Astrocyte of the hippocampus (primary cell): Measurements from ENCODE around the gene ST7L.
"Not testable (repeated sequence)": the region's sequence is repeated elsewhere in the genome, so short reads cannot be mapped to it uniquely, and the experiment has no call there.

Experiments
- DNase-seq: peaks from one replicate; pipeline ENCODE4 v3.0.0; 2011; ENCODE audit warnings: low read depth, low spot score

The ST7L gene

DNA sequence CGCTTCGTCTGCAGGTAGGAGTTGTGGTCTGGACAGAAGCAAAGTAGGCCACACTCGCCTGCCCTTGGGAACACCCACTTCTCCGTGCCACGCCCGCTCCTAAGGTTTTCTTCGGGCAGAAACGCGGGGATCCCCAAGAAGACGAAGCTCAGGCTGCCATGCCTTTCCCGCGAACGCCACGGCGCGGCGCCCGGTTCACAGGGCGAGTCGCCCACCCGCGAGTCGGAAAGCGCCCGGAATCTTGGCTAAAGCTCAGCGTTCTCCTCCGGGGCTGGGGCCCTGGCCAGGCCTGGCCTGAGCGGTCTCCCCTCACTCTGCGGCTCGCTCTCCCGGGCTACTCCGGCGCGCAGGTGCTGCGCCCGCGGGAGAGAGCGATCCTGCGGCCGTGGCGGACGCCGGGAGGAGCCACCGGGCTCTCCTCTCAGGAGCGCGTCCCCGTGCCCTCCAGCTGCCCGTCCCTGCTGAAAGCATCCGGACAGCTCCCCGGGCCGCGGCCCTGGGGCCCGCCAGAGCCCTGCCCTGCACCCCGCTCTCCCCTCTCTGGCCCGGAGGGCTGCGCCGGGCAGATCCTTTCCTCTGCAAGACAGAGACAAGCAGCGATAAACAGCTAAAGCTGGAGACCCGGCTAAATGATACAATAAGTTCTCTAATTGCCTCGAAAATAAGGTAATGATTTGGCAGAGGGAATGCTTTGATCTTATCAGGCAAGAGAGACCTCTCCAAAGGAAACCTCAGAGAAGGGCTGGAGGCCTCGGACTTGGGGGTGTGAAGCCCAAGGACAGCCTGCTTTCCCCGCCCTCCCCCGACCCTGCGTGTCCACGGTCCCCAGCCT is 116.9 kb downstream of the ST7L start:
- DNase-seq: peak; percentile 91

DNA sequence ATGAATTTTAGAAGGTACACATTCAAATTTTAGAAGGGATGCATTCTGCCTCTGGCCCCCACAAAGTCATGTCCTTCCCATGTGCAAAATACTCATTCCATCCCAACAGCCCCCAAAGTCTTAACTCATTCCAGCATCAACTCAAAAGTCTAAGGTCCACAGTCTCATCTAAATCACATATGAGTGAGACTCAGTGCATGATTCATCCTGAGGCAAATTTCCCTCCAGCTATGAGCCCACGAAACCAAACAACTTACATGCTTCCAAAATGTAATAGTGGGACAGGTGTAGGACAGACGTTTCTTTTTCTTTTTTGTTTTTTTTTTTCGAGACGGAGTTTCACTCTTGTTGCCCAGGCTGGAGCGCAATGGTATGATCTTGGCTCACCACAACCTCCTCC is 122.7 kb downstream of the ST7L start:
- DNase-seq: no peak

GRCh38 chr1:112493351-112493750 is 125.6 kb downstream of the ST7L start:
- DNase-seq: no peak

DNA sequence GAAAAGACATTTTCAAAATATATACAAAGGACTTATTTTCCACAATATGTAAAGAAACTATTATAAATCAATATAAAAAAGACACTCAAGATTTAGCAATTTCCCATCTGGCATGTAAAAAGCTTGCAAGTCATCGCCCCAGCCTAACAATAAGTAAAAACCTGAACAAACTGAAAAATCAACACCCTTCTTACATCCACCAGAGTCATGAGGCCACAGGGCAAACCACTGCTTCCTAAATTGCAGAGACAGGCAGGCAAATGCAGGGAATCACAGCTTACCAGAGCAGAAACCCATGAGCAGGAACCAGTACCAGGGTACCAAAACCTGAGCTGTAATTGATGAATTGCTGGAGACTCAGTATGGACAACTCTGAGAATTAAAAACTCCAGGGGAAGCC is 126.9 kb downstream of the ST7L start:
- DNase-seq: no peak

- no peak for DNase-seq
Measured at GRCh38 chr1:112488141-112488540, 130.8 kb downstream of the ST7L start.

DNA sequence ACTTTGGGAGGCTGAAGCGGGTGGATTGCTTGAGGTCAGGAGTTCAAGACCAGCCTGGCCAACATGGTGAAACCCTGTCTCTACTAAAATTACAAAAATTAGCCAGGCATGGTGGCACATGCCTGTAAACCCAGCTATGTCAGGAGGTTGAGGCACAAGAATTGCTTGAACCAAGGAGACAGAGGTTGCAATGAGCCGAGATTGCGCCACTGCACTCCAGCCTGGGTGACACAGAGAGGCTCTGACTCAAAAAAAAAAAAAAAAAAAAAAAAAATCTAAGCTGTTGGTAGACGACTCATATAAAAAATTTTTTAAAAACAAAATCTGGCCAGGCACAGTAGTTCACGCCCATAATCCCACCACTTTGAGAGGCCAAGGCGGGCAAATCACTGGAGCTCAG is 131.3 kb downstream of the ST7L start:
- not testable (repeated sequence) for DNase-seq

DNA sequence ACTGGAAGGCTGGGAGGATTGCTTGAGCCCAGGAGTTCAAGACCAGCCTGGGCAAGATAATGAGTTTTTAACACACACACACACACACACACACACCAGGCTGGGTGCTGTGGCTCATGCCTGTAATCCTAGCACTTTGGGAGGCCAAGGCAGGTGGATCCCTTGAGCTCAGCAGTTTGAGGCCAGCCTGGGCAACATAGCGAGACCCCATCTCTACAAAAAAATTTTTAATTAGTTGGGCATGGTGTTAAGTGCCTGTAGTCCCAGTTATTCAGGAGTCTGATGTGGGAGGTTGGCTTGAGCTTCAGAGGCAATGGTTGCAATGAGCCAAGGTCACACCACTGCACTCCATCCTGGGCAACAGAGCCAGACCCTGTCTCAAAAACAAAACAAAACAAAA is 132.9 kb downstream of the ST7L start:
- DNase-seq: not testable (repeated sequence)

GRCh38 chr1:112478314-112478713 is 140.6 kb downstream of the ST7L start:
- DNase-seq: no peak

GRCh38 chr1:112477550-112477949 is 141.4 kb downstream of the ST7L start:
- DNase-seq: no peak
